Mesodermal cell (in vitro differentiated cells): ENCODE measurements around the gene TYMP.

Experiments
- H3K27ac ChIP-seq: 2 replicates; pipeline ENCODE4 v1.7.0; 2013; ENCODE audit warnings: mild to moderate bottlenecking, low read depth, low read length, moderate library complexity; ENCODE audit not compliant: severe bottlenecking
- H3K36me3 ChIP-seq: 2 replicates; pipeline ENCODE4 v1.7.1; 2013; ENCODE audit warnings: mild to moderate bottlenecking, low read length, moderate library complexity; ENCODE audit not compliant: control insufficient read depth, insufficient read depth
- H3K4me1 ChIP-seq: one replicate; pipeline ENCODE4 v1.7.1; 2013; ENCODE audit warnings: mild to moderate bottlenecking, low read length; ENCODE audit not compliant: insufficient read depth, control insufficient read depth, poor library complexity, severe bottlenecking
- H3K4me3 ChIP-seq: 2 replicates; pipeline ENCODE4 v1.7.0; 2013; ENCODE audit warnings: low read length, control low read depth, mild to moderate bottlenecking; ENCODE audit not compliant: insufficient read depth, poor library complexity, severe bottlenecking; ENCODE audit errors: extremely low read depth
- H3K9me3 ChIP-seq: 2 replicates; pipeline ENCODE4 v1.7.1; 2013; ENCODE audit warnings: mild to moderate bottlenecking, low read length, moderate library complexity; ENCODE audit not compliant: control insufficient read depth
- WGBS, 2 experiments: methylation state at CpG; one replicate each; pipeline ENCODE4 v1.1.5; 2013; ENCODE audit warnings: missing lambda C conversion rate in 2 of 2; ENCODE audit not compliant: insufficient coverage in 2 of 2; 5-methylcytosine and 5-hydroxymethylcytosine counted together

Gene TYMP

GRCh38 chr22:50486561-50487289 is 43.1 kb downstream of the TYMP start, which contains the start of gene MIOX:
MIOX (plus strand) TSS chr22:50486859; CDS start chr22:50486898, 39 bp downstream.
- H3K36me3 ChIP-seq = no peaks in the 10 kb centered on the region
- no peaks in the 10 kb centered on the region for H3K9me3 ChIP-seq
- H3K4me3 ChIP-seq = no peak within 1 kb of the TSS
- H3K4me1 ChIP-seq = peaks cover 9% of the 10 kb centered on the region
- 81 to 83% methylated on average over 14 to 21 of the region's 23 CpGs for WGBS, 2 experiments
- H3K27ac ChIP-seq = no peak within 1 kb of the TSS

GRCh38 chr22:50485221-50486131 is 44.3 kb downstream of the TYMP start:
- Histone ChIP-seq H3K4me3 (no peak overlapping the region), H3K9me3 (no peaks in the 10 kb centered on the region), H3K4me1 (peaks cover 9% of the 10 kb centered on the region), H3K27ac (no peak overlapping the region), H3K36me3 (no peaks in the 10 kb centered on the region)
- 88% methylated on average over 29 of the region's 29 CpGs for WGBS, 2 experiments

GRCh38 chr22:50483977-50484853 is 45.6 kb downstream of the TYMP start:
- no peak overlapping the region for H3K27ac ChIP-seq
- no peaks in the 10 kb centered on the region for H3K36me3 ChIP-seq
- WGBS, 2 experiments = 85 to 90% methylated on average over 30 to 31 of the region's 31 CpGs
- no peak overlapping the region for H3K4me3 ChIP-seq
- H3K9me3 ChIP-seq = no peaks in the 10 kb centered on the region
- H3K4me1 ChIP-seq = peaks cover 9% of the 10 kb centered on the region

GRCh38 chr22:50483556-50483955 is 46.3 kb downstream of the TYMP start:
- WGBS, 2 experiments = 95 to 96% methylated on average over 7 to 8 of the region's 8 CpGs
- Histone ChIP-seq H3K27ac (no peak overlapping the region), H3K9me3 (no peaks in the 10 kb centered on the region), H3K36me3 (no peaks in the 10 kb centered on the region), H3K4me3 (no peak overlapping the region), H3K4me1 (peaks cover 9% of the 10 kb centered on the region)

- 87 to 91% methylated on average over 7 to 8 of the region's 10 CpGs for WGBS, 2 experiments
These were observed 46.7 kb downstream of the TYMP start for GRCh38 chr22:50483106-50483505.

GRCh38 chr22:50482107-50483074 is 47.4 kb downstream of the TYMP start:
- Histone ChIP-seq H3K27ac (no peak overlapping the region), H3K4me1 (peaks cover 9% of the 10 kb centered on the region), H3K36me3 (no peaks in the 10 kb centered on the region), H3K4me3 (peak overlapping the region; percentile 52), H3K9me3 (no peaks in the 10 kb centered on the region)
- 79 to 86% methylated on average over 28 to 35 of the region's 35 CpGs for whole genome bisulfite sequencing, 2 experiments

More at GRCh38 chr22:50483106-50483505, 46.7 kb downstream of the TYMP start:
- no peak overlapping the region for H3K27ac ChIP-seq
- H3K9me3 ChIP-seq = no peaks in the 10 kb centered on the region
- H3K4me3 ChIP-seq = no peak overlapping the region
- peaks cover 9% of the 10 kb centered on the region for H3K4me1 ChIP-seq
- H3K36me3 ChIP-seq = no peaks in the 10 kb centered on the region

GRCh38 chr22:50481440-50482106 is 48.2 kb downstream of the TYMP start, which contains the start of gene ADM2:
ADM2 (plus strand) TSS chr22:50481543; CDS start chr22:50481848, 305 bp downstream.
- H3K27ac ChIP-seq = no peak within 1 kb of the TSS
- H3K9me3 ChIP-seq = no peaks in the 10 kb centered on the region
- peak within 1 kb of the TSS; percentile 52 for H3K4me3 ChIP-seq
- no peaks in the 10 kb centered on the region for H3K36me3 ChIP-seq
- H3K4me1 ChIP-seq = peaks cover 3% of the 10 kb centered on the region
- 5 to 6% methylated on average over 24 to 57 of the region's 70 CpGs for WGBS, 2 experiments

GRCh38 chr22:50481045-50481439 is 48.8 kb downstream of the TYMP start:
- Histone ChIP-seq H3K36me3 (no peaks in the 10 kb centered on the region), H3K9me3 (no peaks in the 10 kb centered on the region)
- 11 to 12% methylated on average over 23 to 35 of the region's 45 CpGs for WGBS, 2 experiments

GRCh38 chr22:50479721-50480120 is 50.1 kb downstream of the TYMP start:
- no peaks in the 10 kb centered on the region for H3K36me3 ChIP-seq
- no peak overlapping the region for H3K4me3 ChIP-seq
- 82% methylated on average over 8 to 11 of the region's 11 CpGs for WGBS, 2 experiments
- H3K27ac ChIP-seq = no peak overlapping the region
- H3K4me1 ChIP-seq = peaks cover 5% of the 10 kb centered on the region
- H3K9me3 ChIP-seq = no peaks in the 10 kb centered on the region

More at GRCh38 chr22:50481045-50481439, 48.8 kb downstream of the TYMP start:
- Histone ChIP-seq H3K4me3 (peak overlapping the region; percentile 52), H3K4me1 (no peaks in the 10 kb centered on the region), H3K27ac (no peak overlapping the region)
